Skeletal muscle tissue (tissue), 4 donors: ENCODE results near the gene CTXN1. TPM values are rescaled to one million over a fixed set of nuclear protein-coding genes. Genes with fewer than 3 reads are reported as not detected.
A peak's percentile ranks its signal among the peaks of the same experiment; 100 is the strongest.

Experiments used
- H3K27ac ChIP-seq: one replicate; pipeline ENCODE4 v1.7.0; 2013; ENCODE audit warnings: mild to moderate bottlenecking, low read depth, low read length, inconsistent platforms
- H3K27me3 ChIP-seq, 3 donors: one replicate each; pipeline ENCODE4 v1.7.0; 2013; ENCODE audit warnings: low read length in 3 of 3; ENCODE audit not compliant: control insufficient read depth in 3 of 3, insufficient read depth in 3 of 3
- H3K36me3 ChIP-seq, 3 donors: one replicate each; pipeline ENCODE4 v1.7.0; 2013; ENCODE audit warnings: low read length in 3 of 3; ENCODE audit not compliant: control insufficient read depth in 3 of 3, insufficient read depth in 3 of 3
- H3K4me1 ChIP-seq, 3 donors: one replicate each; pipeline ENCODE4 v1.7.0; 2013; ENCODE audit warnings: low read length in 3 of 3, mild to moderate bottlenecking in 3 of 3; ENCODE audit not compliant: control insufficient read depth in 3 of 3, insufficient read depth in 3 of 3
- H3K4me3 ChIP-seq, 3 donors: one replicate each; pipeline ENCODE4 v1.7.0; 2013; ENCODE audit warnings: low read length in 3 of 3
- H3K9ac ChIP-seq, 3 donors: one replicate each; pipeline ENCODE4 v1.7.0; 2013; ENCODE audit warnings: low read length in 3 of 3, mild to moderate bottlenecking in 3 of 3, moderate library complexity in 2 of 3, low read depth in 1 of 3
- H3K9me3 ChIP-seq, 3 donors: one replicate each; pipeline ENCODE4 v1.7.0; 2013; ENCODE audit warnings: low read length in 3 of 3; ENCODE audit not compliant: control insufficient read depth in 3 of 3
- total RNA-seq: library from RNA; depleted of rRNA; stranded (reverse); fragments of >200 nt; gene quantifications from one replicate; pipeline ENCODE4 v1.2.3, GENCODE V29; 2014
- donor health status: Osteomylitis.

The CTXN1 gene
- total RNA-seq, 1 donor from 2014 or later, result 0.52 TPM

GRCh38 chr19:7953060-7953459 lies 27.1 kb upstream of the CTXN1 start:
- Histone ChIP-seq H3K27ac (no peak overlapping the region), H3K9ac (peak overlapping the region in 1 of 3 donors; percentile 51), H3K9me3 (no peaks in the 10 kb centered on the region), H3K4me3 (no peak overlapping the region), H3K27me3 (no peaks in the 10 kb centered on the region), H3K36me3 (peaks cover 0 to 2% (median 0%) of the 10 kb centered on the region in 3 donors), H3K4me1 (peaks cover 13 to 19% (median 14%) of the 10 kb centered on the region in 3 donors)

- Histone ChIP-seq H3K4me3 (no peak overlapping the region), H3K9me3 (no peaks in the 10 kb centered on the region), H3K36me3 (no peaks in the 10 kb centered on the region), H3K27me3 (no peaks in the 10 kb centered on the region), H3K9ac (no peak overlapping the region), H3K27ac (no peak overlapping the region), H3K4me1 (peaks cover 21 to 27% (median 21%) of the 10 kb centered on the region in 3 donors)
Measured at GRCh38 chr19:7947939-7948338, 22.0 kb upstream of the CTXN1 start.

GRCh38 chr19:7944177-7944761 lies 18.3 kb upstream of the CTXN1 start:
- H3K36me3 ChIP-seq, result peaks cover 12 to 15% (median 15%) of the 10 kb centered on the region in 3 donors
- peak overlapping the region; percentile 100 for H3K27ac ChIP-seq
- H3K9ac ChIP-seq, result peak overlapping the region; percentile 69 to 90 (median 88)
- H3K9me3 ChIP-seq, result no peaks in the 10 kb centered on the region
- peak overlapping the region; percentile 79 to 95 (median 95) for H3K4me3 ChIP-seq
- peaks cover 20 to 29% (median 25%) of the 10 kb centered on the region in 3 donors for H3K4me1 ChIP-seq
- H3K27me3 ChIP-seq, result no peaks in the 10 kb centered on the region

- peak within 1 kb of the TSS; percentile 100 for H3K27ac ChIP-seq
- no peaks in the 10 kb centered on the region for H3K9me3 ChIP-seq
- peak within 1 kb of the TSS; percentile 79 to 97 (median 95) for H3K4me3 ChIP-seq
- H3K27me3 ChIP-seq, result no peaks in the 10 kb centered on the region
- peak within 1 kb of the TSS; percentile 98 to 99 (median 99) for H3K9ac ChIP-seq
- H3K4me1 ChIP-seq, result peaks cover 20 to 29% (median 25%) of the 10 kb centered on the region in 3 donors
- peaks cover 12 to 21% (median 19%) of the 10 kb centered on the region in 3 donors for H3K36me3 ChIP-seq
Measured at GRCh38 chr19:7943444-7944176, 17.7 kb upstream of the CTXN1 start, which contains the start of gene TIMM44. Gene TIMM44, minus strand, starts transcription at chr19:7943666. Its CDS starts 15 bp downstream, at chr19:7943651.

GRCh38 chr19:7942981-7943443 lies 17.1 kb upstream of the CTXN1 start:
- H3K4me1 ChIP-seq, result peaks cover 20 to 29% (median 25%) of the 10 kb centered on the region in 3 donors
- H3K9ac ChIP-seq, result peak overlapping the region; percentile 98 to 99 (median 99)
- peak overlapping the region; percentile 78 to 97 (median 92) for H3K4me3 ChIP-seq
- peaks cover 12 to 22% (median 19%) of the 10 kb centered on the region in 3 donors for H3K36me3 ChIP-seq
- no peaks in the 10 kb centered on the region for H3K9me3 ChIP-seq
- H3K27me3 ChIP-seq, result no peaks in the 10 kb centered on the region
- peak overlapping the region; percentile 100 for H3K27ac ChIP-seq

- no peaks in the 10 kb centered on the region for H3K27me3 ChIP-seq
- H3K36me3 ChIP-seq, result peaks cover 19 to 28% (median 23%) of the 10 kb centered on the region in 3 donors
- peaks cover 20 to 29% (median 25%) of the 10 kb centered on the region in 3 donors for H3K4me1 ChIP-seq
- peak overlapping the region in 1 of 3 donors; percentile 99 for H3K9ac ChIP-seq
- H3K4me3 ChIP-seq, result peak overlapping the region in 2 of 3 donors; percentile 78 to 97
- no peak overlapping the region for H3K27ac ChIP-seq
- H3K9me3 ChIP-seq, result no peaks in the 10 kb centered on the region
Measured at GRCh38 chr19:7941895-7942596, 16.1 kb upstream of the CTXN1 start.

- H3K27me3 ChIP-seq, result no peaks in the 10 kb centered on the region
- H3K36me3 ChIP-seq, result peaks cover 26 to 31% (median 28%) of the 10 kb centered on the region in 3 donors
- no peak overlapping the region for H3K4me3 ChIP-seq
- peaks cover 20 to 29% (median 25%) of the 10 kb centered on the region in 3 donors for H3K4me1 ChIP-seq
- H3K9ac ChIP-seq, result no peak overlapping the region
- no peaks in the 10 kb centered on the region for H3K9me3 ChIP-seq
- H3K27ac ChIP-seq, result no peak overlapping the region
Measured at GRCh38 chr19:7940841-7941240, 14.9 kb upstream of the CTXN1 start.

- no peaks in the 10 kb centered on the region for H3K27me3 ChIP-seq
- no peaks in the 10 kb centered on the region for H3K4me1 ChIP-seq
- H3K9ac ChIP-seq, result no peak overlapping the region
- H3K9me3 ChIP-seq, result no peaks in the 10 kb centered on the region
- H3K36me3 ChIP-seq, result peaks cover 62 to 67% (median 66%) of the 10 kb centered on the region in 3 donors
- no peak overlapping the region for H3K27ac ChIP-seq
- no peak overlapping the region for H3K4me3 ChIP-seq
Measured at GRCh38 chr19:7934766-7935165, 8.8 kb upstream of the CTXN1 start.

- Histone ChIP-seq H3K27me3 (no peaks in the 10 kb centered on the region), H3K4me3 (no peak overlapping the region), H3K36me3 (peaks cover 60 to 66% (median 65%) of the 10 kb centered on the region in 3 donors), H3K27ac (no peak overlapping the region), H3K4me1 (peaks cover 0 to 4% (median 2%) of the 10 kb centered on the region in 3 donors), H3K9ac (no peak overlapping the region), H3K9me3 (no peaks in the 10 kb centered on the region)
Measured at GRCh38 chr19:7933828-7934725, 8.1 kb upstream of the CTXN1 start.
